Measurements from ENCODE around the gene SEMA4C. TPM values are rescaled to one million over a fixed set of nuclear protein-coding genes. Genes with fewer than 3 reads are reported as not detected.

Gene SEMA4C
- total and polyA plus RNA-seq, 2 of the 4 experiments (the other 2 are of a cell fraction): 15.8 to 24.3 TPM

DNA sequence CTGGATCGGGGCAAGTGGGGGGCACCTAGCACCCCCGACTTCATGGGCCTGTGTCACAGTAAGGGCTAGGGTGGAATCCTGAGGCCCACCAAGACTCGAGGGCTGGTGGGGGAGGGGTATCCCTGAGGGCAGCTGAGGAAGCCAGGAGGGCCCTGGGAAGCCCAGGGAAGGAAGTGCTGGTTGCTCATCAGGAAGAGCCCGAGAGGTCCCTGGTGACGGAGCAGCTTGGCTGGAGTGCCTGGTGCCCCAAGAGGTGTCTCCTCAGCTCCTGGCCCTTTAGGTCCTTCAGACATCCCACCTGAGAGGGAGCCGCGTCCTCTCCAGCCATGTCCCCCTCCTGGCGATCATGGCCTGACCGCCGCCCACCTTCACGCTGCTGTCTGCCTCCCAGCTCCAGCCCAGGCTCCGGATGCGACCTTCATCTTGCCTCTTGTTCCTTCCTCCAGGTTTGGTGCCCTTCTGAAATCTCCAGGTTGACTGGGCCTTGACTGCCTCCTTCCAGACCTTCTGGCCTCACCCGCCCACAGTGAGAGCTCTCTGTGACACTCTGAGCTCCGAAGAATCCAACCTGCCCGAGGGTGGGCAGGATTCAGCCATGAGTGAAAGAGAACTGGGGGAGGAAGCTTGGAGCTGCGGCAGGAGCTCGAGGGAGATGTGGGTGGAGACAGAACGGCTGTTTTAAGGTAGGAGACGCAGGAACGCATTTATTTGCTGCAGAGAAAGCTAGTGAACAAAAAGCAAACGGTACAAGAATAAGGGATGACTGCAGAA is 42.7 kb upstream of the SEMA4C start:
- DNase-seq: no peak
- H3K4me3 ChIP-seq (ENCODE audit: insufficient read depth, low read depth, low read length): no peak overlapping the region
- TF ChIP-seq, protein P1, sequence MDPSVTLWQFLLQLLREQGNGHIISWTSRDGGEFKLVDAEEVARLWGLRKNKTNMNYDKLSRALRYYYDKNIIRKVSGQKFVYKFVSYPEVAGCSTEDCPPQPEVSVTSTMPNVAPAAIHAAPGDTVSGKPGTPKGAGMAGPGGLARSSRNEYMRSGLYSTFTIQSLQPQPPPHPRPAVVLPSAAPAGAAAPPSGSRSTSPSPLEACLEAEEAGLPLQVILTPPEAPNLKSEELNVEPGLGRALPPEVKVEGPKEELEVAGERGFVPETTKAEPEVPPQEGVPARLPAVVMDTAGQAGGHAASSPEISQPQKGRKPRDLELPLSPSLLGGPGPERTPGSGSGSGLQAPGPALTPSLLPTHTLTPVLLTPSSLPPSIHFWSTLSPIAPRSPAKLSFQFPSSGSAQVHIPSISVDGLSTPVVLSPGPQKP (IDR thresholded peaks at IDR 0.05; ENCODE audit: borderline replicate concordance, low read depth, low read length): no peak
- no peak for TF ChIP-seq FOS (IDR thresholded peaks at IDR 0.05; ENCODE audit: low read depth, low read length)
- TF ChIP-seq POLR2A (IDR thresholded peaks at IDR 0.05; ENCODE audit: low read depth, low read length): no peak
- TF ChIP-seq MAZ (IDR thresholded peaks at IDR 0.05; ENCODE audit: borderline replicate concordance, low read depth, low read length): no peak
- TF ChIP-seq, protein P2, sequence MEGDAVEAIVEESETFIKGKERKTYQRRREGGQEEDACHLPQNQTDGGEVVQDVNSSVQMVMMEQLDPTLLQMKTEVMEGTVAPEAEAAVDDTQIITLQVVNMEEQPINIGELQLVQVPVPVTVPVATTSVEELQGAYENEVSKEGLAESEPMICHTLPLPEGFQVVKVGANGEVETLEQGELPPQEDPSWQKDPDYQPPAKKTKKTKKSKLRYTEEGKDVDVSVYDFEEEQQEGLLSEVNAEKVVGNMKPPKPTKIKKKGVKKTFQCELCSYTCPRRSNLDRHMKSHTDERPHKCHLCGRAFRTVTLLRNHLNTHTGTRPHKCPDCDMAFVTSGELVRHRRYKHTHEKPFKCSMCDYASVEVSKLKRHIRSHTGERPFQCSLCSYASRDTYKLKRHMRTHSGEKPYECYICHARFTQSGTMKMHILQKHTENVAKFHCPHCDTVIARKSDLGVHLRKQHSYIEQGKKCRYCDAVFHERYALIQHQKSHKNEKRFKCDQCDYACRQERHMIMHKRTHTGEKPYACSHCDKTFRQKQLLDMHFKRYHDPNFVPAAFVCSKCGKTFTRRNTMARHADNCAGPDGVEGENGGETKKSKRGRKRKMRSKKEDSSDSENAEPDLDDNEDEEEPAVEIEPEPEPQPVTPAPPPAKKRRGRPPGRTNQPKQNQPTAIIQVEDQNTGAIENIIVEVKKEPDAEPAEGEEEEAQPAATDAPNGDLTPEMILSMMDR (conservative IDR thresholded peaks at IDR 0.05; ENCODE audit: low read depth, low read length): no peak
- TF ChIP-seq RAD21 (IDR thresholded peaks at IDR 0.05; ENCODE audit: low read length): no peak
- TF ChIP-seq SMC3 (IDR thresholded peaks at IDR 0.05; ENCODE audit: low read depth, low read length): no peak
- no peak for TF ChIP-seq RCOR1 (IDR thresholded peaks at IDR 0.05; ENCODE audit: insufficient replicate concordance, low read length)
- no peak for TF ChIP-seq RFX5 (IDR thresholded peaks at IDR 0.05; ENCODE audit: low read depth, low read length)
- no peak overlapping the region for H3K27ac ChIP-seq (ENCODE audit: insufficient read depth, low read length)
- no peak overlapping the region for H2BK120ac ChIP-seq (ENCODE audit: low read depth, low read length)
- H3K56ac ChIP-seq (ENCODE audit: extremely low read depth, insufficient read depth, low read length): no peak overlapping the region
- H3K27me3 ChIP-seq (ENCODE audit: control insufficient read depth, insufficient read depth, low read length): peaks cover 12% of the 10 kb centered on the region; the same call in 1 of the 2 replicates
- H2BK20ac ChIP-seq (ENCODE audit: low read depth, low read length): no peak overlapping the region
- H4K91ac ChIP-seq (ENCODE audit: insufficient read depth, low read depth, low read length): no peak overlapping the region
- no TSS peak for BruUV-seq (replicated peaks)
- no peak overlapping the region for H3K23ac ChIP-seq (ENCODE audit: low read depth, low read length)
- ChIA-PET POLR2A (ENCODE audit: unreplicated experiment) (no interaction called here), CTCF (no interaction called here)
- H2BK15ac ChIP-seq (ENCODE audit: low read depth, low read length): no peak overlapping the region
- no peak overlapping the region for H2AFZ ChIP-seq (replicated peaks; ENCODE audit: low read length, poor library complexity)
- no peaks in the 10 kb centered on the region for H3K9me1 ChIP-seq (ENCODE audit: insufficient read depth, low read length)
- no peak overlapping the region for H2AK5ac ChIP-seq (ENCODE audit: low read depth, low read length)
- H3K9me3 ChIP-seq (ENCODE audit: control insufficient read depth, insufficient read depth, low read length): peaks cover 16% of the 10 kb centered on the region
- WGBS, 2 experiments (ENCODE audit: extremely low coverage in 2 of 2, insufficient read length in 1 of 2): 80% methylated on average over 9 of the region's 22 CpGs; no CpG with 5 or more reads in 1 of the 2 experiments
- H3K9ac ChIP-seq (ENCODE audit: low read depth, low read length): no peak overlapping the region
- H3K18ac ChIP-seq (ENCODE audit: low read depth, low read length): no peak overlapping the region
- H4K20me1 ChIP-seq (ENCODE audit: insufficient read depth, low read length): no peaks in the 10 kb centered on the region
- H3K4me2 ChIP-seq (ENCODE audit: low read depth, low read length): no peak overlapping the region
- H3K36me3 ChIP-seq (ENCODE audit: control insufficient read depth, insufficient read depth, low read length): no peaks in the 10 kb centered on the region
- H3K4me1 ChIP-seq (ENCODE audit: control insufficient read depth, insufficient read depth, low read length): no peaks in the 10 kb centered on the region
- no peaks in the 10 kb centered on the region for H3K79me1 ChIP-seq (ENCODE audit: low read depth in 1 of 2, low read length in 2 of 2)
- in situ Hi-C loops (cut with MboI; ENCODE audit: low sequenced_read_pairs) (no loop called here), intact Hi-C loops (cut with micrococcal nuclease) (no loop called here), dilution Hi-C loops (cut with HindIII; ENCODE audit: low sequenced_read_pairs, unreplicated experiment) (no loop called here)
- H4K8ac ChIP-seq (ENCODE audit: low read depth in 2 of 2, low read length in 2 of 2): no peak overlapping the region
- no peak overlapping the region for H2AK9ac ChIP-seq (replicated peaks; ENCODE audit: low read depth, low read length, poor library complexity)
- ATAC-seq (ENCODE audit: low read depth): no peak
- H3K4ac ChIP-seq (ENCODE audit: low read depth, low read length): no peak overlapping the region
- H4K5ac ChIP-seq (ENCODE audit: low read depth, low read length): no peak overlapping the region
- H2BK5ac ChIP-seq (ENCODE audit: low read depth, low read length, poor library complexity, severe bottlenecking): no peak overlapping the region
- H3K14ac ChIP-seq (replicated peaks; ENCODE audit: low read depth, low read length): no peak overlapping the region
